ENCODE data around the gene COX7A1. TPM values are rescaled to one million over a fixed set of nuclear protein-coding genes. Genes with fewer than 3 reads are reported as not detected.

Gene COX7A1
- polyA plus RNA-seq, 1 donor from 2014 or later: not detected

DNA sequence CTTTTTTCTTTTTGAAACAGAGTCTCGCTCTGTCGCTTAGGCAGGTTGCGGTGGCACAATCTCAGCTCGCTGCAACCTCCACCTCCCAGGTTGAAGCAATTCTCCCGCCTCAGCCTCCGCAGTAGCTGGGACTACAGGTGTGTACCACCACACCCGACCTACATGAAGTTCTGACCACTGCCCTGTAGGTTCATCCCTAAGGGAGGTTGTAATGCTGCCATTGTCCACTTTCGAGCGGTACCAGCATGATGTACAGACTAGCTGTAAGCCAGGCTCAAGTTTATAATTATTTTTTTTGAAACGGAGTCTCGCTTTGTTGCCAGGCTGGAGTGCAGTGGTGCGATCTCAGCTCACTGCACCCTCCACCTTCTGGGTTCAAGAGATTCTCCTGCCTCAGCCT is 11.6 kb upstream of the COX7A1 start:
- H3K27ac ChIP-seq (ENCODE audit: low read length): no peak overlapping the region
- no peaks in the 10 kb centered on the region for H3K9me3 ChIP-seq (ENCODE audit: low read length)
- H3K27me3 ChIP-seq (ENCODE audit: insufficient read depth, low read depth, low read length): no peaks in the 10 kb centered on the region
- no peak overlapping the region for H3K4me3 ChIP-seq (ENCODE audit: low read length)
- no peak overlapping the region for H3K9ac ChIP-seq (ENCODE audit: low read length)
- H3F3A ChIP-seq (ENCODE audit: insufficient read depth, low read length, poor library complexity, severe bottlenecking): no peaks in the 10 kb centered on the region
- H3K9me2 ChIP-seq (ENCODE audit: insufficient read depth, low read length): no peaks in the 10 kb centered on the region
- H4K20me1 ChIP-seq (ENCODE audit: insufficient read depth): no peaks in the 10 kb centered on the region
- H3K79me2 ChIP-seq (replicated peaks; ENCODE audit: insufficient read depth, low read length): no peaks in the 10 kb centered on the region
- H3K36me3 ChIP-seq (ENCODE audit: insufficient read depth, low read length): no peaks in the 10 kb centered on the region
- TF ChIP-seq SMC3 (conservative IDR thresholded peaks at IDR 0.05; ENCODE audit: poor library complexity) (no peak), EZH2 (IDR thresholded peaks at IDR 0.05; ENCODE audit: borderline replicate concordance, insufficient read depth, low read length, poor library complexity, severe bottlenecking) (no peak), TAF1 (IDR thresholded peaks at IDR 0.05; ENCODE audit: low read depth) (no peak), EP300 (conservative IDR thresholded peaks at IDR 0.05; ENCODE audit: poor library complexity, severe bottlenecking) (no peak), MXI1 (conservative IDR thresholded peaks at IDR 0.05; ENCODE audit: poor library complexity, severe bottlenecking) (no peak), POLR2AphosphoS5 (IDR thresholded peaks at IDR 0.05) (no peak), RAD21 (conservative IDR thresholded peaks at IDR 0.05) (no peak)
- TF ChIP-seq, protein P1, sequence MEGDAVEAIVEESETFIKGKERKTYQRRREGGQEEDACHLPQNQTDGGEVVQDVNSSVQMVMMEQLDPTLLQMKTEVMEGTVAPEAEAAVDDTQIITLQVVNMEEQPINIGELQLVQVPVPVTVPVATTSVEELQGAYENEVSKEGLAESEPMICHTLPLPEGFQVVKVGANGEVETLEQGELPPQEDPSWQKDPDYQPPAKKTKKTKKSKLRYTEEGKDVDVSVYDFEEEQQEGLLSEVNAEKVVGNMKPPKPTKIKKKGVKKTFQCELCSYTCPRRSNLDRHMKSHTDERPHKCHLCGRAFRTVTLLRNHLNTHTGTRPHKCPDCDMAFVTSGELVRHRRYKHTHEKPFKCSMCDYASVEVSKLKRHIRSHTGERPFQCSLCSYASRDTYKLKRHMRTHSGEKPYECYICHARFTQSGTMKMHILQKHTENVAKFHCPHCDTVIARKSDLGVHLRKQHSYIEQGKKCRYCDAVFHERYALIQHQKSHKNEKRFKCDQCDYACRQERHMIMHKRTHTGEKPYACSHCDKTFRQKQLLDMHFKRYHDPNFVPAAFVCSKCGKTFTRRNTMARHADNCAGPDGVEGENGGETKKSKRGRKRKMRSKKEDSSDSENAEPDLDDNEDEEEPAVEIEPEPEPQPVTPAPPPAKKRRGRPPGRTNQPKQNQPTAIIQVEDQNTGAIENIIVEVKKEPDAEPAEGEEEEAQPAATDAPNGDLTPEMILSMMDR (IDR thresholded peaks at IDR 0.05; ENCODE audit: poor library complexity, severe bottlenecking): no peak
- TF ChIP-seq, protein P2, sequence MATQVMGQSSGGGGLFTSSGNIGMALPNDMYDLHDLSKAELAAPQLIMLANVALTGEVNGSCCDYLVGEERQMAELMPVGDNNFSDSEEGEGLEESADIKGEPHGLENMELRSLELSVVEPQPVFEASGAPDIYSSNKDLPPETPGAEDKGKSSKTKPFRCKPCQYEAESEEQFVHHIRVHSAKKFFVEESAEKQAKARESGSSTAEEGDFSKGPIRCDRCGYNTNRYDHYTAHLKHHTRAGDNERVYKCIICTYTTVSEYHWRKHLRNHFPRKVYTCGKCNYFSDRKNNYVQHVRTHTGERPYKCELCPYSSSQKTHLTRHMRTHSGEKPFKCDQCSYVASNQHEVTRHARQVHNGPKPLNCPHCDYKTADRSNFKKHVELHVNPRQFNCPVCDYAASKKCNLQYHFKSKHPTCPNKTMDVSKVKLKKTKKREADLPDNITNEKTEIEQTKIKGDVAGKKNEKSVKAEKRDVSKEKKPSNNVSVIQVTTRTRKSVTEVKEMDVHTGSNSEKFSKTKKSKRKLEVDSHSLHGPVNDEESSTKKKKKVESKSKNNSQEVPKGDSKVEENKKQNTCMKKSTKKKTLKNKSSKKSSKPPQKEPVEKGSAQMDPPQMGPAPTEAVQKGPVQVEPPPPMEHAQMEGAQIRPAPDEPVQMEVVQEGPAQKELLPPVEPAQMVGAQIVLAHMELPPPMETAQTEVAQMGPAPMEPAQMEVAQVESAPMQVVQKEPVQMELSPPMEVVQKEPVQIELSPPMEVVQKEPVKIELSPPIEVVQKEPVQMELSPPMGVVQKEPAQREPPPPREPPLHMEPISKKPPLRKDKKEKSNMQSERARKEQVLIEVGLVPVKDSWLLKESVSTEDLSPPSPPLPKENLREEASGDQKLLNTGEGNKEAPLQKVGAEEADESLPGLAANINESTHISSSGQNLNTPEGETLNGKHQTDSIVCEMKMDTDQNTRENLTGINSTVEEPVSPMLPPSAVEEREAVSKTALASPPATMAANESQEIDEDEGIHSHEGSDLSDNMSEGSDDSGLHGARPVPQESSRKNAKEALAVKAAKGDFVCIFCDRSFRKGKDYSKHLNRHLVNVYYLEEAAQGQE (IDR thresholded peaks at IDR 0.05; ENCODE audit: borderline replicate concordance): no peak
- H2AFZ ChIP-seq (ENCODE audit: low read depth, low read length): no peak overlapping the region
- H3K4me2 ChIP-seq (ENCODE audit: low read length): no peak overlapping the region

DNA sequence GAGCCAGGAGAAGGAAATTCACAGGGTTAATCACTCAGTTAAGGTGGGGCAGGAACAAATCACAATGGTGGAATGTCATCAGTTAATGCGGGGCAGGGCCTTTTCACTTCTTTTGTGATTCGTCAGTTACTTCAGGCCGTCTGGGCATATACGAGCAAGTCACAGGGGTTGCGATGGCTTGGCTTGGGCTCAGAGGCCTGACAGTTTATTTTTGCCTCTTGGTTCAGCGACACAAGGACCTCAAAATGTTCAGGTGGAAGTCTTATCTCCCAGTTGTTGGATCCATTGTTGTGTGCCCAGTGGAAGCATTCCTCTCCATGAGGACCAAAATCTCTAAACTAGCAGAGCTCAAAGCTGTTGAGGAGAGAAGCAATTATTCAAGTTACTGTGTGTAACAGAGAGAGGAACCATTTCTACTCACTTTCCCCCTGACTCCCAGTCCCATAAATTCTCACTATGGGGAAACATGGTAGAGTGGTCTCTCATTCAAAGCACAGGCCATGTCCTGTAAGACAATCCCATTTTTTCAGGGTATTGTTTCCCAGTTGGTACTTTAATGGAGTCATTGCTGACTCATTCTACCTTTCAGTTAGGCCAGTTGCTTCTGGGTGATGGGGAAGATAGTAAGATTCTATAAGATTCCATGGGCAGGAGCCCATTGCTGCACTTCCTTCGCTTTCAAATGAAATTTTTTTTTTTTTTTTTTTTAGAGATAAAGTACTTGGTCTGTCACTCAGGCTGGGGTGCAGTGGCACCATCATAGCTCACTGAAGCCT is 8.8 kb upstream of the COX7A1 start:
- Histone ChIP-seq H3K27ac (ENCODE audit: low read length) (no peak overlapping the region), H3K9ac (ENCODE audit: low read length) (no peak overlapping the region), H3K4me2 (ENCODE audit: low read length) (no peak overlapping the region)

More for the DNA sequence above, 8.8 kb upstream of the COX7A1 start:
- H3K9me2 ChIP-seq (ENCODE audit: insufficient read depth, low read length): no peaks in the 10 kb centered on the region
- H3K9me3 ChIP-seq (ENCODE audit: low read length): no peaks in the 10 kb centered on the region
- no peaks in the 10 kb centered on the region for H3F3A ChIP-seq (ENCODE audit: insufficient read depth, low read length, poor library complexity, severe bottlenecking)
- H4K20me1 ChIP-seq (ENCODE audit: insufficient read depth): no peaks in the 10 kb centered on the region
- H3K36me3 ChIP-seq (ENCODE audit: insufficient read depth, low read length): no peaks in the 10 kb centered on the region
- no peaks in the 10 kb centered on the region for H3K79me2 ChIP-seq (replicated peaks; ENCODE audit: insufficient read depth, low read length)
- no peak overlapping the region for H2AFZ ChIP-seq (ENCODE audit: low read depth, low read length)
- no peak overlapping the region for H3K4me3 ChIP-seq (ENCODE audit: low read length)
- no peaks in the 10 kb centered on the region for H3K27me3 ChIP-seq (ENCODE audit: insufficient read depth, low read depth, low read length)
- TF ChIP-seq SMC3 (conservative IDR thresholded peaks at IDR 0.05; ENCODE audit: poor library complexity): no peak
